DOHH2 (cell line): ENCODE results near the gene C1orf87.
A peak's percentile ranks its signal among the peaks of the same experiment; 100 is the strongest.

Experiments used
- H3F3A ChIP-seq: fragments of 200-600 bp; sonication (generic), shearing (Covaris generic); 2 replicates; pipeline ENCODE4 v1.6.0; 2016; ENCODE audit warnings: antibody characterized with exemption, mild to moderate bottlenecking; ENCODE audit not compliant: control insufficient read depth, insufficient read depth
- H3K27ac ChIP-seq: fragments of 200-600 bp; sonication (generic); 2 replicates; pipeline ENCODE4 v1.5.1; 2014; ENCODE audit warnings: low read depth, mild to moderate bottlenecking, low read length, moderate library complexity
- H3K27me3 ChIP-seq: fragments of 200-600 bp; sonication (generic); 2 replicates; pipeline ENCODE4 v1.6.1; 2014; ENCODE audit warnings: mild to moderate bottlenecking, low read length, mixed read lengths; ENCODE audit not compliant: control insufficient read depth
- H3K36me3 ChIP-seq: fragments of 200-600 bp; sonication (generic); 2 replicates; pipeline ENCODE4 v1.6.1; 2014; ENCODE audit warnings: mild to moderate bottlenecking, low read length, moderate library complexity, mixed read lengths; ENCODE audit not compliant: control insufficient read depth
- H3K4me1 ChIP-seq: fragments of 200-600 bp; sonication (generic); 2 replicates; pipeline ENCODE4 v1.6.1; 2014; ENCODE audit warnings: mild to moderate bottlenecking, low read length, mixed read lengths; ENCODE audit not compliant: control insufficient read depth
- H3K4me2 ChIP-seq: fragments of 200-600 bp; sonication (generic); 2 replicates; pipeline ENCODE4 v1.6.0; 2014; ENCODE audit warnings: mild to moderate bottlenecking, low read length, moderate library complexity
- H3K4me3 ChIP-seq: fragments of 200-600 bp; sonication (generic); 2 replicates; pipeline ENCODE4 v1.5.1; 2014; ENCODE audit warnings: mild to moderate bottlenecking, low read length, mixed read lengths
- H3K79me2 ChIP-seq: fragments of 200-600 bp; sonication (generic); 2 replicates; pipeline ENCODE4 v1.6.1; 2014; ENCODE audit warnings: mild to moderate bottlenecking, low read length, mixed read lengths; ENCODE audit not compliant: control insufficient read depth
- H3K9me2 ChIP-seq: fragments of 200-600 bp; sonication (generic); replicated peaks from 2 replicates; pipeline ENCODE4 v1.6.1; 2014; ENCODE audit warnings: mild to moderate bottlenecking, low read length, mixed read lengths; ENCODE audit not compliant: control insufficient read depth
- H3K9me3 ChIP-seq: fragments of 200-600 bp; sonication (generic); 2 replicates; pipeline ENCODE4 v1.6.1; 2014; ENCODE audit warnings: antibody characterized with exemption, low read length, mixed read lengths; ENCODE audit not compliant: control insufficient read depth, insufficient read depth
- H4K20me1 ChIP-seq: fragments of 200-600 bp; sonication (generic); 2 replicates; pipeline ENCODE4 v1.6.0; 2014; ENCODE audit warnings: low read depth, mild to moderate bottlenecking, antibody characterized with exemption, low read length, moderate library complexity; ENCODE audit not compliant: control insufficient read depth, insufficient read depth
- EZH2phosphoT487 ChIP-seq: fragments of 200-600 bp; sonication (generic); IDR thresholded peaks from 2 replicates; pipeline ENCODE4 v1.6.1; 2017; ENCODE audit warnings: borderline replicate concordance, mild to moderate bottlenecking, antibody characterized with exemption, low read length, moderate library complexity, mixed read lengths
- TF ChIP-seq, protein P1 (sequence below): fragments of 200-600 bp; sonication (generic); IDR thresholded peaks from one replicate; pipeline ENCODE4 v1.5.1; 2014; ENCODE audit warnings: antibody characterized with exemption, mild to moderate bottlenecking, low read depth, low read length; ENCODE audit not compliant: poor library complexity, severe bottlenecking

C1orf87 gene

DNA sequence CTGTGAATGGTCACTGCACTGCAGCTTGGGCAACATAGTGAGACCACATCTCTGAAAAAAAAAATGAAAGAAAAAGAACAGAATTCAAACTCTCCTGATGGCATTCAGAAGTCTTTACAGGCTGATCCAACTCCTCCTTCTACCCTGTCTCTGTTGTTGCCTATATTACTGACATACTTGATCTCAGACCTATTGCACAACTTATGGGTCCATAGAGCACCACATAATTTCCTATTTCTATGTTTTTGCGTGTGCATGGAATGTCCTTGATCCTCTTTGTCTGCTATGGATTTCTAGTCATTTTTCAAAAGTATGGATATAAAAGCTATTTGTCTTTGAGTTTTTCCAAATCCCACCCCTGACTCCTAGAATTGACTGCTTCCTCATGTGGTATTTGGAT lies 124.6 kb downstream of the C1orf87 start:
- Histone ChIP-seq H3K27ac (no peak overlapping the region), H3K4me3 (no peak overlapping the region), H3K79me2 (no peaks in the 10 kb centered on the region), H4K20me1 (no peaks in the 10 kb centered on the region), H3K36me3 (no peaks in the 10 kb centered on the region), H3K9me3 (no peaks in the 10 kb centered on the region), H3K27me3 (no peaks in the 10 kb centered on the region; the same call in 1 of the 2 replicates), H3F3A (no peaks in the 10 kb centered on the region), H3K9me2 (no peaks in the 10 kb centered on the region), H3K4me1 (no peaks in the 10 kb centered on the region), H3K4me2 (no peak overlapping the region)
- TF ChIP-seq, protein P1, sequence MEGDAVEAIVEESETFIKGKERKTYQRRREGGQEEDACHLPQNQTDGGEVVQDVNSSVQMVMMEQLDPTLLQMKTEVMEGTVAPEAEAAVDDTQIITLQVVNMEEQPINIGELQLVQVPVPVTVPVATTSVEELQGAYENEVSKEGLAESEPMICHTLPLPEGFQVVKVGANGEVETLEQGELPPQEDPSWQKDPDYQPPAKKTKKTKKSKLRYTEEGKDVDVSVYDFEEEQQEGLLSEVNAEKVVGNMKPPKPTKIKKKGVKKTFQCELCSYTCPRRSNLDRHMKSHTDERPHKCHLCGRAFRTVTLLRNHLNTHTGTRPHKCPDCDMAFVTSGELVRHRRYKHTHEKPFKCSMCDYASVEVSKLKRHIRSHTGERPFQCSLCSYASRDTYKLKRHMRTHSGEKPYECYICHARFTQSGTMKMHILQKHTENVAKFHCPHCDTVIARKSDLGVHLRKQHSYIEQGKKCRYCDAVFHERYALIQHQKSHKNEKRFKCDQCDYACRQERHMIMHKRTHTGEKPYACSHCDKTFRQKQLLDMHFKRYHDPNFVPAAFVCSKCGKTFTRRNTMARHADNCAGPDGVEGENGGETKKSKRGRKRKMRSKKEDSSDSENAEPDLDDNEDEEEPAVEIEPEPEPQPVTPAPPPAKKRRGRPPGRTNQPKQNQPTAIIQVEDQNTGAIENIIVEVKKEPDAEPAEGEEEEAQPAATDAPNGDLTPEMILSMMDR, result no peak
- no peak for TF ChIP-seq EZH2phosphoT487

DNA sequence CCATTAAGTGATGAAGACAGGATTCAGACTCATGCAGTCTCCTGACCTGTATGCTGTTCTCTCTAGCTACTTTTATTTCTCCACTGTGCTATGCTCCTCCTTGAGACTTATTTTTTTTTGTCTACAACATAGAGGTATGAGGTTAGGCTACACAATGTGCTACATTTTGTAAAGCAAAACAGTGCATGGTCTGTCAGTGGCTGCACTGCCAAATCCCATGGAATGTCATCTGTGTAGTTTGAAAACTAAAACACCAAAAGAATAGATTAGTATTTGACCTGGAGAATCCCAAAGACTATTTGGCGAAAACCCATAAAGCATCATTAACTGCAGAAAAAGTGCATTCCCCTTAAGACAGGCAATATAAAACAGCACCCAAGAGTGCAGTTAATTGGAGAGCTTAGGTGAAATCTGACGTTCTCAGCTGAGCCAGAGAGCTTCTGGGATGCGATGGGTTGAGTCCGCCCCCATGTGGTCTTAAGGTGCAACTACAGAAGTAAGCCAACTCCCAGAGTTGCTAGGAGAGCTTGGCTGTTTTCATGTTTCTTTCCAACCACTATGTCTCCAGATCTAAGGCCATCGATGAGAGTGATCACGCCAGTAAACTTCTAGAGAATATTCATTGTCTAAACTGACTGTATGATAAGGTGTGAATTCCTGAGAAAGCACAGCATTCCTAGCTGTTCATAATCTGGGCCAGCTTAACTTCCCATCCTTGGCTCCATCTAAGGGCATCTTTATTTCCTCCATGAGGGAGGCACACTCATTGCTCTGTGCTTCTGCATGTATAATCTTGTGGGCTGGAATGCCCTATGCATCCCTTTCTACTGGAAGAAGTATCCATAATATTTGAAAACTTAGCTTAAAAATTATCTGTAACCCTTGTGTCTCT lies 126.3 kb downstream of the C1orf87 start:
- no peaks in the 10 kb centered on the region for H3K9me3 ChIP-seq
- H4K20me1 ChIP-seq, result no peaks in the 10 kb centered on the region
- no peak overlapping the region for H3K4me2 ChIP-seq
- no peaks in the 10 kb centered on the region for H3K79me2 ChIP-seq
- H3F3A ChIP-seq, result no peaks in the 10 kb centered on the region
- H3K4me3 ChIP-seq, result no peak overlapping the region
- no peaks in the 10 kb centered on the region for H3K4me1 ChIP-seq
- no peaks in the 10 kb centered on the region for H3K9me2 ChIP-seq
- H3K36me3 ChIP-seq, result no peaks in the 10 kb centered on the region
- no peak for TF ChIP-seq EZH2phosphoT487
- TF ChIP-seq, protein P1, result peak; percentile 89
- H3K27ac ChIP-seq, result no peak overlapping the region
- no peaks in the 10 kb centered on the region; the same call in 1 of the 2 replicates for H3K27me3 ChIP-seq

DNA sequence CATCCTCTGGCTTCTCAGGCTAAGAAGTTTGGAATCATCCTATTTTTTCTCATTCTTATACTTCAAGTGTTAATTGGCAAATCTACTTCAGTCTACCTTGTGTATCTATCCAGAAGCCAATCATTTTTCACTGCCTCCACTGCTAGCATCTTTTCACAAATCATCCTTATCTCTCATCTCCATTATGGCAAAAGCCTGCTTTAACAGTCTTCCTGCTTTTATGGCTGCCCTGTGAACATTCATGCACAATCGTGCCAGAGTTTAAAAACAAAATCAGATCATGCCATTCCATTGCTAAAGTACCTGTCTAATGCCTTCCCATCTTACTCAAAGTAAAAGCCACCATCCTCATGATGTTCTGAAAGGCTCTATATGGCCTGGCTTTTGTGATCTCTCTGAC lies 127.8 kb downstream of the C1orf87 start:
- Histone ChIP-seq H3K27ac (no peak overlapping the region), H3K9me3 (no peaks in the 10 kb centered on the region), H3K27me3 (no peaks in the 10 kb centered on the region; the same call in 1 of the 2 replicates), H3K4me1 (no peaks in the 10 kb centered on the region), H3K4me3 (no peak overlapping the region), H3F3A (no peaks in the 10 kb centered on the region), H4K20me1 (no peaks in the 10 kb centered on the region), H3K36me3 (no peaks in the 10 kb centered on the region), H3K79me2 (no peaks in the 10 kb centered on the region), H3K4me2 (no peak overlapping the region), H3K9me2 (no peaks in the 10 kb centered on the region)
- TF ChIP-seq, protein P1, result no peak
- TF ChIP-seq EZH2phosphoT487, result no peak
